ENCODE data around the gene MUC13. TPM values are rescaled to one million over a fixed set of nuclear protein-coding genes. Genes with fewer than 3 reads are reported as not detected.

Gene MUC13
- total RNA-seq, 1 donor from 2014 or later = not detected

DNA sequence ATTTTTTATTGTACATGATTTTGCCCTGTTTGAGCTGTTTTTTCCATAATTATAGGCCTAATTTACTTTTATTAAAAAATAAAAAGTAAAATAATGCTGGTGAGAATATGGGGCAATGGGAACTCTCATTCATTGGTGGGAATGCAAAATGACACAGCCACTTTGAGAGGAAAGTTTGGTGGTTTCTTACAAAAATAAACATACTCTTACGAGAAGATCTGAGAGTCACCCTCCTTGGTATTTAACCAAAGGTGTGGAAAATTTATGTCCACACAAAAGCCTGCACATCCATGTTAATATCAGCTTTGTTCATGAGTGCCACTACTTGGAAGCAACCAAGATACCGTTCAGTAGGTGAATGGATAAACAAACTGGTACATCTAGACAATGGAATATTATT, 9.8 kb downstream of the MUC13 start:
- H3K9me3 ChIP-seq = no peaks in the 10 kb centered on the region
- no peaks in the 10 kb centered on the region for H3K4me1 ChIP-seq
- intact Hi-C loops (cut with DNase I) = no loop called here
- H3K27me3 ChIP-seq = no peaks in the 10 kb centered on the region
- H3K4me3 ChIP-seq = no peak overlapping the region
- TF ChIP-seq, protein P1, sequence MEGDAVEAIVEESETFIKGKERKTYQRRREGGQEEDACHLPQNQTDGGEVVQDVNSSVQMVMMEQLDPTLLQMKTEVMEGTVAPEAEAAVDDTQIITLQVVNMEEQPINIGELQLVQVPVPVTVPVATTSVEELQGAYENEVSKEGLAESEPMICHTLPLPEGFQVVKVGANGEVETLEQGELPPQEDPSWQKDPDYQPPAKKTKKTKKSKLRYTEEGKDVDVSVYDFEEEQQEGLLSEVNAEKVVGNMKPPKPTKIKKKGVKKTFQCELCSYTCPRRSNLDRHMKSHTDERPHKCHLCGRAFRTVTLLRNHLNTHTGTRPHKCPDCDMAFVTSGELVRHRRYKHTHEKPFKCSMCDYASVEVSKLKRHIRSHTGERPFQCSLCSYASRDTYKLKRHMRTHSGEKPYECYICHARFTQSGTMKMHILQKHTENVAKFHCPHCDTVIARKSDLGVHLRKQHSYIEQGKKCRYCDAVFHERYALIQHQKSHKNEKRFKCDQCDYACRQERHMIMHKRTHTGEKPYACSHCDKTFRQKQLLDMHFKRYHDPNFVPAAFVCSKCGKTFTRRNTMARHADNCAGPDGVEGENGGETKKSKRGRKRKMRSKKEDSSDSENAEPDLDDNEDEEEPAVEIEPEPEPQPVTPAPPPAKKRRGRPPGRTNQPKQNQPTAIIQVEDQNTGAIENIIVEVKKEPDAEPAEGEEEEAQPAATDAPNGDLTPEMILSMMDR (IDR thresholded peaks at IDR 0.05) = no peak
- DNase-seq (no peak), ATAC-seq (no peak)
- no peaks in the 10 kb centered on the region for H3K36me3 ChIP-seq
- H3K27ac ChIP-seq = no peak overlapping the region

DNA sequence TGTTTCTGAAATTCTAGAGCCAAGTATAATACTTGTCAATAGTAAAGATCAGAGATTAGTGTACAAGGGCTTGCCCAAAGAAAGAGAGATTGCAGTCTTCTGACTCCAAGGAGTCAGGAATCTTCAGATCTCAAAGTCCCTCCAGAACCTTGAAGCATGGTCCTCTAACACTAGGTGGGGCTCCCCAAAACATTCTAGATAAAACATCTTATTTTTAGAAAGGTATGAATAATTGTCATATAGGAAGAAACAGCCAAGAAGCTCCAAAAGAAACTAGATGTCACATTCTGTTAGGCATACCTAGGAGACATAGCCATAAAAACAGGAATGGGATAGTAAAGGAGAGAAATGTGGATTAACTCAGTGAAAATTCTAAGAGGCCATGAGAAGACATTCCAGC, 10.7 kb downstream of the MUC13 start:
- Histone ChIP-seq H3K4me1 (no peaks in the 10 kb centered on the region), H3K36me3 (no peaks in the 10 kb centered on the region), H3K27me3 (no peaks in the 10 kb centered on the region), H3K4me3 (no peak overlapping the region), H3K27ac (no peak overlapping the region), H3K9me3 (no peaks in the 10 kb centered on the region)
- TF ChIP-seq, protein P1 (IDR thresholded peaks at IDR 0.05) = peak; percentile 19
- intact Hi-C loops (cut with DNase I) = no loop called here
- DNase-seq = no peak
- ATAC-seq = no peak

DNA sequence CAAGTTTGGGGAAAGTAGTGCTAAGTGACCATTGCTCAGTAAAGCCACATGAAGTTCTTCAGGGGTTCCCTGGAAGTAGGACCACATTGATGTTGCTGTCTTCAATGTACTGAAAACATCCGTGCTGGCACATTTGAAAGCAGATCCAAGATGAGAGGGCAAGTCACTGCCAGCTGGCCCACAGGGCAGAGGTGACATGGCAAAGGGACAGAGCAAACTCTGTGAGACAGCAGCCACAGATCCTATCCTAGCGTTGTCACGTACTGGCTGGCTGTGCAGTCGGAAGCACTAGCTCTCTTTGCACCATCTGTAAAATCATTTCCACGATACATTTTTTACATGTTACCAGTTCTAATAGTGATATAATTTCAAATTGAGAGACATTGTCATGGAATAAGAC, 13.8 kb downstream of the MUC13 start:
- no peaks in the 10 kb centered on the region for H3K27me3 ChIP-seq
- H3K9me3 ChIP-seq = no peaks in the 10 kb centered on the region
- TF ChIP-seq, protein P1 (IDR thresholded peaks at IDR 0.05) = no peak
- no peaks in the 10 kb centered on the region for H3K36me3 ChIP-seq
- ATAC-seq (no peak), DNase-seq (no peak)
- no peaks in the 10 kb centered on the region for H3K4me1 ChIP-seq
- no peak overlapping the region for H3K4me3 ChIP-seq
- no peak overlapping the region for H3K27ac ChIP-seq
- intact Hi-C loops (cut with DNase I) = no loop called here

DNA sequence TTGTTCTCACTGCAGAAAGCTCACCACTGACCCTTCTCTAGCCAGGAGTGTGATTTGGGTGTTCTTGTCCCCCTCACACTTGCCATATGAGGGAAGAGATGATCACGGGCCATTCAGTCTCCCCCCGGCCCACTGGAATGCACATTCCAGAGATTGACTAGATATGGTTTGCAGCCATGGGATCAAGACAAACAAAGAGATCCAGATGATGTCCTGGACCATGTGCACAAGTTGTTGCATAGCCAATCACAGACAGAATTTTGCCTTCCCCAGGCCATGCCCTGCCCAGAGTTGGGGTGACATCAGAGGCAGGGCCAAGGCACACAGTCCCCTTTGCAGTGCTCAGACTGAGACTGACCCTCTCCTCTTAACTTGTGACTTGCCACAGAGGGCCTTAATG, 14.8 kb downstream of the MUC13 start:
- no peak for ATAC-seq
- no peaks in the 10 kb centered on the region for H3K36me3 ChIP-seq
- intact Hi-C loops (cut with DNase I) = no loop called here
- H3K4me3 ChIP-seq = no peak overlapping the region
- H3K27ac ChIP-seq = no peak overlapping the region
- H3K4me1 ChIP-seq = no peaks in the 10 kb centered on the region
- H3K9me3 ChIP-seq = no peaks in the 10 kb centered on the region
- no peak for DNase-seq
- H3K27me3 ChIP-seq = no peaks in the 10 kb centered on the region
- TF ChIP-seq, protein P1 (IDR thresholded peaks at IDR 0.05) = no peak

DNA sequence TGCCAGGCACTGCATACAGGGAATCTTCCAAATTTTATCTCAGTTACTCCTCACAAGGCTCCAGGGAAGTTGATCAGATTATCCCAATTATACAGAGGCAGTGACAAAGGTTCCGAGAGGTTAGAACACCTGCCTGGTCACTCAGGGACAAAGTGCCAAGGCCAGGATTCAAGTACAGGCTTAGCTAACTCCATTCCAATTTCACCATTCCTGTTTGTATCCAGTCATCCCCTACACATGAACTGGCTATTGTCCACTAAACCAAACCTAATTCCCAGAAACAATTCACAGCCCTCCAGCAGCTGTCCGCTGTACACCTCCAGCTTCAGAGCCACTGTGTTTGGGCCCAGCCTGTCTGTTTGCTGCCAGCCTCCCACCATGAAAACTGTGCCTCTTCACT, 16.0 kb downstream of the MUC13 start:
- no peak for ATAC-seq
- H3K27ac ChIP-seq = no peak overlapping the region
- no peaks in the 10 kb centered on the region for H3K27me3 ChIP-seq
- DNase-seq = no peak
- TF ChIP-seq, protein P1 (IDR thresholded peaks at IDR 0.05) = no peak
- intact Hi-C loops (cut with DNase I) = no loop called here
- H3K36me3 ChIP-seq = no peaks in the 10 kb centered on the region
- no peak overlapping the region for H3K4me3 ChIP-seq
- H3K9me3 ChIP-seq = no peaks in the 10 kb centered on the region
- no peaks in the 10 kb centered on the region for H3K4me1 ChIP-seq

DNA sequence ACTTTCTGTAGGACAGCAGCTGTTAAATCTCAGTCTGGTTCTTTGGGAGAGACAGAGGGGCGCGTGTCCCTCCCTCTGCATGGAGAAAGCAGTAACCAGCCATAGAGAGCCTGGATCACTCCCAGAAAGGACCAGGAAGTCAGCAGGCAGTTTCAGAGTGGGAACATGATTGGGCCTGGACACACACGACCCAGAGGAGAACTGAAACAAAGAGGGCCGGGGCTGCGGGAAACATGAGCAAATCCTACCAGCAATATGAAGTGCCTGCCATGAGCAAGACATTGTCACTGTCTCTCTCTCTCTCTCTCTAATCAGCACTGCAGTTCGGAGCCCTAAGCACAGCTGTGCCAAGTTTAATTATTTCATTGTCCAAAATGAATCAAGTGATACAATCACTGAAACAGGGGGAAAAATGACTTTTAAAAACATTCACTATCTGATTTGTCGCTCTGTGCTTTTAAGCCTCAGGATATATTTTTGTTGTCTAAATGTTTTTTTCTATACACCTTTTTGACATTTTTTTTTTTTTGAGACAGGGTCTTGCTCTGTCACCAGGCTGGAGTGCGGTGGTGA, 17.6 kb downstream of the MUC13 start:
- Histone ChIP-seq H3K4me3 (no peak overlapping the region), H3K4me1 (no peaks in the 10 kb centered on the region), H3K27ac (no peak overlapping the region), H3K9me3 (no peaks in the 10 kb centered on the region), H3K27me3 (no peaks in the 10 kb centered on the region), H3K36me3 (no peaks in the 10 kb centered on the region)
- intact Hi-C loops (cut with DNase I) = no loop called here
- TF ChIP-seq, protein P1 (IDR thresholded peaks at IDR 0.05) = no peak
- DNase-seq (no peak), ATAC-seq (peak; percentile 71)

Measured in upper lobe of right lung (tissue), 1 donor.